ENCODE measurements around the gene TTN.
A peak's percentile ranks its signal among the peaks of the same experiment; 100 is the strongest.
"Not testable (repeated sequence)": the region's sequence is repeated elsewhere in the genome, so short reads cannot be mapped to it uniquely, and the experiment has no call there.

TTN gene

DNA sequence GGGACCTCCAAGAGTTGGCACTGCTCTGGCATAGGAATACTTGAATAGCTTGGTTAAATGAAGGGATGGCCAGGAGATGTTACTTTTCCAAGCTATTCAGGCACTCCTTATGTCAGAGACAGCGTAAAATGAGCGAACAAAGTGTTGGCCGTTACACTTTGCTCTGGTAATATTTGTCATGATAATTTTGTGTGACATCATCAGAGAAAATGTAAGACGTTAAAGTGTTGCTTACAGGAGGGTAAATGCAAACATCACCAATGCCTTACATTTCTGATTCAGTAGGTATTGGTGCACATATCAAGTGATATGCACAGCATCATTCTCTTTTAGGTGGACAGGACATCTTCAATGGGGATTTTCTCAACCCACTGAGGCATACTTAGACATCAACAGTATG lies 281.0 kb downstream of the TTN start:
- no peak for DNase-seq

DNA sequence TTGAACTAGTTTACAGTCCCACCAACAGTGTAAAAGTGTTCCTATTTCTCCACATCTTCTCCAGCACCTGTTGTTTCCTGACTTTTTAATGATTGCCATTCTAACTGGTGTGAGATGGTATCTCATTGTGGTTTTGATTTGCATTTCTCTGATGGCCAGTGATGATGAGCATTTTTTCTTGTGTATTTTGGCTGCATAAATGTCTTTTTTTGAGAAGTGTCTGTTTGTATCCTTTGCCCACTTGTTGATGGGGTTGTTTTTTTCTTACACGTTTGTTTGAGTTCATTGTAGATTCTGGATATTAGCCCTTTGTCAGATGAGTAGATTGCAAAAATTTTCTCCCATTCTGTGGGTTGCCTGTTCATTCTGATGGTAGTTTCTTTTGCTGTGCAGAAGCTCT lies 281.8 kb downstream of the TTN start:
- DNase-seq = not testable (repeated sequence)

DNA sequence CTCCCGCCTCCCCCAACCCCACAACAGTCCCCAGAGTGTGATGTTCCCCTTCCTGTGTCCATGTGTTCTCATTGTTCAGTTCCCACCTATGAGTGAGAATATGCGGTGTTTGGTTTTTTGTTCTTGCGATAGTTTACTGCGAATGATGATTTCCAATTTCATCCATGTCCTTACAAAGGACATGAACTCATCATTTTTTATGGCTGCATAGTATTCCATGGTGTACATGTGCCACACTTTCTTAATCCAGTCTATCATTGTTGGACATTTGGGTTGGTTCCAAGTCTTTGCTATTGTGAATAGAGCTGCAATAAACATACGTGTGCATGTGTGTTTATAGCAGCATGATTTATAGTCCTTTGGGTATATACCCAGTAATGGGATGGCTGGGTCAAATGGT lies 282.2 kb downstream of the TTN start:
- not testable (repeated sequence) for DNase-seq

DNA sequence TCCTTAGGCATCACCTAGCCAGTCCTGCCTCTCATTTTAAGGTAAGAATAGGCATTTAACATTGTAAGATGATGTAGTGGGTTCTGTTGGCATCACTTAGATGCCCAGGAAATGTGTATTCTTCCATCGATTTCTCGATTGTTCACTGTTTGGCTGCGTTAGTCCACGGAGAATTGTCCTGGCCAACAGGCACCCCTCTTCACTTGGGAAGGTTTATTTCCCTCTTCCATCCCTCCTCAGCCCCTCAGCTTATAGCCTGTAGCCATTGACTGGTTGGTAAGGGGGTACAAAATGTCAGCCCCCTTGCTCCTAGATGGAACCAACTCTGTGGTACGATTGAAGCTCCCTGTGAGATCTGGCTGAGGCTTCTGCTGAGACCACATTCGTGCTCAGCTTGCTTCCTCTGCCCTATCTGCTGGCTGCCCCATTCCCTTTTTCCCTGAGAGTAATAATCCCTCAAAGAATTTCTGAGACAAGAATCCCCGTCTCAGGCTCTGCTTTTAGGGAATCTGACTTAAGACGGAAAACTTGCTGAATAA lies 283.6 kb downstream of the TTN start:
- DNase-seq = peak; percentile 6

DNA sequence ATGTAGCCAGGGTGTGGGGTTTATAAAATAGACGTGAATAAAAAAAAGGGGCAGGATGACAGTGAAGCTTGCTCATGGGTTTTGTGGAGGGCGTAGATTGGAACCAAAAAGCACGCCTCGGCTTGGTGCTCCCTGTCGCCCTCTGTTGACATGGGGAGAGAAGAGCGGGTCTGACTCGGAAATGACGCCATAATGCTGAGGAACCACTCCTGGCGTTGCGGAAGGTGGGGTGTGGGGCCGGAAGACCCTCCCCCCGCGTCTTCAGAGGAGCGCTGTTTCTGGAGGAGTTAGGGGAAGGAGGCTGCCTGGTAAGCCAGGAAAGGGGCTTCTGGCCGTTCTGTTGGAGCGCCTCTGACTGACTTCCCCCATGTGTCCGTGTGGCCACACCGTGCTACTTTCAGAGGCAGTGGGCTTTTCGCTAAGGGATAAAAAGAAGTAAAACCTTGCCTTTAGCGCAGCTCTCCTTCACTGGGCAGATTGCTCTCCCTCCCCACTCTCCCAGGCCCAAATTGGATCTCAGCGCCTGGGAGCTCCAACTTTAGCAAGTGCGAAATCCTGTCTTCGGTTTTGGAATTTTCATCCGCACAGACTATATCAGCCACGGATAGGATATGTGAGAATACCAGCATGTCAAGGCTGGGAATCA lies 284.1 kb downstream of the TTN start:
- DNase-seq = peak; percentile 66

DNA sequence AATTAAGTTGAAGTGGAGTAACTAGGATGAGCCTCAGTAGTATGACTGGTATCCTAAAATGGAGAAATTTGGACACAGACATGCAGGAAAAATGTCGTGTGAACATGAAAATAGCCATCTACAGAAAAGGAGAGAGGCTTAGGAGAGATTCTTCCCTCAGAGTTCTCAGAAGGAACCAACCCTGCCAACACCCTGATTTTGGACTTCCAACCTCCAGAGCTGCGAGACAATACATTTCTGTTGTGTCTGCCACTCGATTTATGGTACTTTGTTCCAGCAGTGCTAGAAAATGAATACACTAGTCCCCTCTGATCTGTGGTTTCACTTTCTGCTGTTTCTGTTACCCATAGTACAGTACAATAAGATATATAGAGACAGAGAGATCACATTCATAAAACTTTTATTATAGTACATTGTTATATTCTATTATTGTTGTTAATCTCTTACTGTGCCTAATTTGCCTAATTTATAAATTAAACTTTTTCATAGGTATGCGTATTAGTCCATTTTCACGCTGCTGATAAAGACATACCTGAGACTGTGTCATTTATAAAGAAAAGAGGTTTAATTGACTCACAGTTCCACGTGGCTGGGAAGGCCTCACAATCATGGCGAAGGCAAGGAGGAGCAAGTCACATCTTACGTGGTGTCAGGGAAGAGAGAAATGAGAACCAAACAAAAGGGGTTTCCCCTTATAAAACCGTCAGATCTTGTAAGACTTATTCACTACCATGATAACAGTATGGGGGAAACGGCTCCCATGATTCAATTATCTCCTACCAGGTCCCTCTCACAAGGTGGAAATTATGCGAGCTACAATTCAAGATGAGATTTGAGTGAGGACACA lies 285.7 kb downstream of the TTN start:
- no peak for DNase-seq

DNA sequence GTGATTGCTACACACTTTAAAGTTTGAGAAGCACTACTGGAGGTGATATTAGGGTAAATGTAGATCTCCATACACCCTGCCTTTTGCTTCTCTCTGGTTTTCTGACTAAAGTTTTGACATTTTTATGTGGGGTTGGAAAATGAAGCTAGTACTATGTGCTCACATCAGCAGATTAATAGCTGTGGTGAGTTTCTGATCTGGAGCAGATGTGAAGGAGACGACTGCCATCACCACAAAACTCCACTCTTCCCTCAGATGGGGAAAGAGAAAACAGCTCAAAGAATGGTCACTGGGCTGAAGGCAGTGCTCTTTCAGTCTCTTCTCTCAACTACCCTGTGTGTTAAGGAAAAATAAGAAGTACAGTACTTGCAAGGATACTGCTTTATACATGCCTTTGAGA lies 289.7 kb downstream of the TTN start:
- no peak for DNase-seq

DNA sequence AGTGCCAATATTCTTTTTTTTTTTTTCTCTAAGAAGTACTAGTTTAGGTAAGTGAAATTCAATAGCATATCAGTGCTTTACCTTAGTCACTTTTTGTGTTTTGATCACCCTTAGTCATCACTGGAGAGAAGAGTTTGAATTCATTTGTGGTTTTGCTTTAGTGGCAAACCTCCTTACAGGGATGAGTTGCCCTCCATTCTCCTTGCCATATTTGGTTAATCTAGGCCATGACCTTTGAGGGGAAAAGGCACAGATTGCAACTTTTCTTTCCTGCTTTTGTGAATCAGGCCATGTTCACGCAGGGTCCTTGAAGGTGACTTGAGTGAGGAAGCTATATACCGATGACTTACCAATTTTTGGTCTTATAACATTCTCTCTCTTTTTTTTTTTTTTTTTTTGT lies 292.6 kb downstream of the TTN start:
- no peak for DNase-seq

DNA sequence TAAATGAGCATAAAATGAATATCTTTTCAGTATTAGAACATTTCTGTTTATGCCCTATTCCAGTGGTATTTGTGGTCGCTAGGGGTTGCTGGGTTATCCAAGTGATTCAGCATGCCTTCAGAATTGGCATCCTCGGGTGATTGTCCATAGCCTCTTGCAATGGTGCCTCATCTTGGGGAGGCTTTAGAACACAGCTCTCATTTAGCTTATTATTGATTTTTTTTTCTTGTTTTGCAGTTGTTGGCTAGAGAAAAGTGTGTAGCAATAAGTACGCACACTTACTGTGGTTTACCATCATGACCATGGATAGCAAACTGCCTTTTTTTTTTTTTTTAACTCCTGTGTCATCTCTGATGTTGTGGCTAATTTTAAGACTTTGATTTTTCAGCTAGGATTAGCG lies 293.3 kb downstream of the TTN start:
- no peak for DNase-seq

DNA sequence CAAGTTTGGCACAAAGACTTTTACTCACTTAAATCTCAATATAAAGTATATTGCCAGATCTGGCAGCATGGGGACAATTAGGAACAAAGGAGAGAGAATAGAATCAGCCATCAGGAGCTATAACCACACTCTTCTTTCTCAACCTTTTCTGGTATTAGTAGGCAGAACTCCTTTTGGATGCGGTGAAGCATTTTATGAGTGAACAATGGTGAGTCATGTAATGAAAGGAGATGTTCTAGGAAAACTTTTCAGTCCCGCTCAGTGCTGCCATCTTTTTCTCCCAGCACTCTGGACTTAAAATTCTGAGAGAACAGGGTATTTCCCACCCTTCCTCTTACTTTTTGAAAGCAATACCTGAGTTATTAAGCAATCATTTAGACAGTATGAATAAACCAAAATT lies 294.7 kb downstream of the TTN start:
- DNase-seq = no peak

DNA sequence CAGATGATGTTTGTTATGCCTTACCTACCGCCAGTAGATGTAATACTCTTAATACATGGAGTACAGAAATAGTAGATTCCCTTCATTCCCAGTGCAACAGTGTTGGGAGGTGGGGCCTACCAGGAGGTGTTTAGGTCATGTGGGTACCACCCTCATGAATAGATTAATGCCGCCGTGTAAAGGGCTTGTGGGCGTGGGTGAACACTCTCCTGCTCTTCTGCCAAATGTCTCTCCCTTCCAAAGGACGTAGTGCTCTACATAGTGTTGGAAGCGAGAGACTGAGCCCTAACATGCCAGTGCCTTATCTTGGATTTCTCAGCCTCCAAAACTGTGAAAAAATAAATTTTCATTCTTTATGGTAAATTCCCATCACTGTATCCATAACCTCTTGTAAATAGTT lies 296.8 kb downstream of the TTN start:
- DNase-seq = no peak

DNA sequence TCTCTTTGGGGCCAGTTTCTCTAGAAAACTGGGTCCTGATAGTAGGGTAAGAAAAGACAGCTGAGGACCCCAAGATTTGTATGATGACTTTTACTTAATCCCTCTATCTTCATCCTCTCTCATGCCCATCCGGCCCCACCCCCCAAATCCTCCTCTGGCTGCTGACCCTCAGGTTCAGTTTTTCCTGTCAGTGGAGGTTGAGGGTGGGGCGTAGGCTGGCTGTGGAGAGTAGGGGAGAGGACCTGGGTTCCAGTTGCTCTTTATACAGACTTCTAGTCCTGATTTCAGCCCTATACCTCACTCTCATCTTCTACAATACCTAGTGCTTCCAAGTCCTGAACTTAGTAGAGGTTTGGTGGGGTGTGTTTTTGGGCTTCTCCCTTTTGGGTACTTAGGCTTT lies 298.6 kb downstream of the TTN start:
- DNase-seq = no peak

DNA sequence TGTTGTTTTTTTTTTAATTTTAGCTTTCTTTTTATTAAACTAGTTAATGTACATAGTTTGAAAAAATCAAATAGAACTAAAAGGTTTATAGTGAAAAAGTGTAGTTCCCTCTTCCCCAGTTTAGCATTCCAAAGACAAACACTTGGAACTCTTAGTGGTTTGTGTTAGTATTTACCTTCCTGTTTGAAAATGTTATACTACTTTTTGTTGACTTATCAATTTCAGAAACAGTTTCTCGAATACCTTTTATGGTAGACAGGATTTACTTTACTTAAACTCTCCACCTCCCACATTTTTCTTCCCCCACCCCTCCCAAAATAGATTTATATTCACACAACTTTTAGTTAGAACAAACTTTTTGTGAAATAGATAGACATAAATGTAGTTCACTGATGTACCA lies 300.3 kb downstream of the TTN start:
- DNase-seq = no peak

DNA sequence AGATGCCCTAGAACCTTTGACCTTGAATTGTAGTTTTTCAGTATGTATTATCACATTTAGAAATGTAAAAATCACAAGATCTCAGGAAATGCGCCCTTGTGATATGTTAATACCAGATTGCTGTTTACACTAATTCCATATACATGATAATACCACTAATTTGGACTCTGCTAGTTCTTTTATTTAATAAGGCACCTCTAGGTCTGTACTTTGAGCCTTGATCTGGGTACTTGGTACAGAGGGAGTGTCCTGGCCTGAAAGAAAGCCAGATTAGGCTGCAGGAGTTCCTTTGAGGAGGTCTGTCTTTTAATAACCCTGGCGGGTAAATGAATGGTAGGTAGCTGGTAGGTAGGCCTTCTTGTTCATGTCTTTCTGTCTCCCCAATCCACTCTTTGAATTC lies 300.7 kb downstream of the TTN start:
- no peak for DNase-seq

DNA sequence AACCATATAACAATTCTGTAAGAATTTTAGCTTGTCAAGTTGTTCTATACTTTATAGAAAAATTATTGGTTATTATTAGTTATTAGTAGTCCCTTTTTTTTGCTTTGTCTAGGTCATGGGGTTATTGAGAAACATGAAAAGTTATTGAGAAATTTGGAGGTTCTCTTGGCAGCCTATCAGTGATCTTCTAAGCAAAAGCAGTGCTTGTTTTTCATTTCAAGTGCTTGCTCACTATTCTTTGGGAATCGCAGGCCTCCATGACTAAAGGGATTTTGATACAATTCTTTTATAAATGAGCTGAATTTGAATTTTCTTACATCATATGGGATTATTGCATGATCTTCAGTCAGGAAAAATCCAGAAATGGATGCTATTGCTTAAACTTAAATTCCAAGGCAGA lies 301.1 kb downstream of the TTN start:
- DNase-seq = no peak

DNA sequence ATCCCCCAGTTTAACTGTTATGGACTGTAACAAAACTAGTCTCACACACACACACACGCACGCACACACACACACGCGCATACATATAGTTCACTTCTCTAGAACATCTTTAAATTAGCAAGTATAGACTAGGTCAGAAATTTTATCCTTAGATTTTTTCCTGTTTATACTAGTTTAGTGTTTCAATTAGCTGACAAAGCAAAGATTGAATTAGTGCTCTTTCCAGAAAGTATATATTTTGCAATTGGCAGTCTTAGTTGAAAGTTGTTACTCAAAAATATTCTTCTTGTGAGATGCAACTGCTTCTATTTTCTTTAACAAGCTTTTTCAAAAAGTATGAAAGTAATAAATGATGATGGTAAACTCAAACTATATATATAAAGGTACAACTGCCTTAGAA lies 304.5 kb downstream of the TTN start:
- no peak for DNase-seq

DNA sequence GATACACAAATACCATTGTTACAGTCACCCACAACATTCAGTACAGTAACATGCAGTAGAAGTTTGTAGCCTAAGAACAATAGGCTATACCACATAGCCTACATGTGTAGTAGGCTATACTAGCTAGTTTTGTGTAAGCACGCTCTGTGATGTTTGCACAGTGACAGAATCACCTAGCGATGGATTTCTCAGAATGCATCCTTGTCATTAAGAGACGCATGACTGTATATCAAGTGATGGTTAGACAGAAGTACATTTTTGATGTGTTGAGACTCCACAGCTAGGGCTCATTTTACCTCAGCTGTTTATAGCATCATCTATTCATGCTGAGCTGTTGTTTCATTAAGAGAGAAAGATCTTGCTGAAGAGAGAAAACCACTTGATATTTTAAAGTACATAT lies 307.6 kb downstream of the TTN start:
- no peak for DNase-seq

DNA sequence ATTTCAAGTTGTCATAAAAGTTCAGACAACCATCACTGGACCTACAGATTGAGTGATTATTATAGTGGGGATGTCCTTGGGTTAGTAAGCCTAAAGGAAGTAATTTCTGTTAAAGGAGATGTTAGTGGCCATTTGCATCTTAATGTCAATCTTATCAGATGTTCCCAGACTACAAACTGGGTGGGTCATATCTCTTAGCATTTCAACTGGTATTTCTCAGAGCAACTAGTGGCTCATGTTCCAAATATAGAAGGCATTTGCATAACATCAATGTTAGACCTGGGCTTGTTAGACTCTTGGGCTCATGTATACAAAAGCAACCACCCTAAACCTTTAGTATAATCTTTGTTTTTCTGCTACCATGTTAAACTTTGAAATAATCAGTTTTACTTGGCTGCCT lies 309.1 kb downstream of the TTN start:
- DNase-seq = no peak

DNA sequence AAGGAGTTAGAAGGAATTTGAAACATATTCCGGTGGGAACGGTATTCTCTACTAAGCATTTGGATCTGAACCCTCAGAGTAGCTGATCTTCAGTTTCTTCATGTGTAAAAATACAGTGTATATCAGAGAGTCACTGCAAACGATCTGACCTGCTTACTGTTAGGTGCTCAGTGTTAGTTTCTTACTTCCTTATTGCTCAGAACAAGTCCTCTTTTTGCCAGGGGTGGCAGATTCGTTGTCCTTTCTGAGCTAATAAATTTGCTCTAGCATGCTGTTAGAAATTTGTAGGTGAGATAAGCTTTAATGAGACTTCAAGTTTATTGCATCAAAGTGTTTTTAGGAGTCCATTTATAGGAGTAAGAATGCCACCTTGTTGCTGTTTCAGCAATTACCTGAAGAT lies 311.2 kb downstream of the TTN start:
- DNase-seq = no peak

DNA sequence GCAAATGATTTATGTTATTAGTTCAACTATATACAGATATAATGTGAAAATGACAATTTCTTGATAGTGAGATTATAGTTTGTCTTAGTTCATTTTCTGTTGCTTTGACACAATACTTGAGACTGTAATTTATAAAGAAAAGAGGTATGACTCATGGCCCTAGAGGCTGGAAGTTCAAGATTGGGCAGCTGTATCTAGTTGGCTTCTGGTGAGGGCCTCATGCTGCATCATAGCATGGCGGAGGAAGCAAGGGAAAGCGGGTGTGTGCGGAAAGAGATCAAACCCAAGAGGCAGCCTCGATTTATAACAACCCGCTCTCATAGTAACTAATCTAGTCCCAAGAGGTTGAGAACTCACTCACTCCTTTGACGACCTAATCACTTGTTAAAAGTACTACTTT lies 315.6 kb downstream of the TTN start:
- DNase-seq = no peak

DNA sequence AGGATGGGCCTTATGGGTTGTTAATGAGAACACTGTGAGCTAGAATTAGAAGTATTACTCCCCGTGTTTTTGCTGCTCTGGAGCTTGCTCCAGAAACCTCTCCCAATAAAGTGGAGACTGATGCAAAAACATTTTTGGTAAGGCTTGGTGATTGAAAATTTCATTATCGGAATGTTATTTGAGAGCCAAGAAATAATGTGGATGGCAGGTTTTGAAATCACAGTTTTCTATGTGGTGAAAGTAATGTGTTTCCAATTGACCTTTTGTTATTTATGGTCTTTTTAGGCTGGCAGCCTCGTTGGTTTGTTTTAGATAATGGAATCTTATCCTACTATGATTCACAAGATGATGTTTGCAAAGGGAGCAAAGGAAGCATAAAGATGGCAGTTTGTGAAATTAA lies 321.9 kb downstream of the TTN start:
- DNase-seq = no peak

DNA sequence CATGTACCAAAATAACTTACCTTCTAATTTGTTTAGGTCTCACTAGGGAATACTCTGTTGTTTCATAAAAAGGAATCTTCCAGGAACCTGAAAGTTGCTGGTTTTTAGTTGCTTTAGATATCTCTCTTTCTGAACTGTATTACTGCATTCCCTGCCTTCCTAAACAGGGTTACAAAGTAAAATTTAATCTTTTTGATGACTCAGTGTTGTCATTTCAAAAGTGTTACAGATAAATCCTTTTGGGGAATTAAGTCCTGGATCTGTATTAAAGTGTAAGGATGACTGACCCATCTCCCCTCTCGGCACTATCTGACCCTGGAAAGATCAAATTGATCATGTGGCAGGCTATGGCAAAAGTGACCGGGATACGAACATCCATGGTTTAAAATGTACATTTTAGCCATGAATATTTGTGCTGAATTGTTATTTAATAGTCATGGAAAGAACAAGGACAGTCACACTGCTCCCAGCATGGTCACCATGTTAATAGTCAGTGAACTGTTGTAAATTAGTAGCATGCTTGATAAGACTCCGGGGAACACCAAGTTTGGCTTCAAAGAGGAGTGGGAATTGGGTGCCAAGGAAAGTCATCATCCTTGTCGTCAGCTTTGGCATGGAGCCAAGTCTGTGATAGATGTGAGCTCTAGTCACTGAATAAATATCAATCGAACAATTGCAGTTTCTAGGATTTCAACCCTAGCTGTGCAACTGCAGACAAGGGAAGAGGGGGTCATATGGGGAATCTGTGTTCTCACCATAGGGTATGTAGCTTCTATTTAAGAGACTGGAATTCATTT lies 322.8 kb downstream of the TTN start:
- no peak for DNase-seq

DNA sequence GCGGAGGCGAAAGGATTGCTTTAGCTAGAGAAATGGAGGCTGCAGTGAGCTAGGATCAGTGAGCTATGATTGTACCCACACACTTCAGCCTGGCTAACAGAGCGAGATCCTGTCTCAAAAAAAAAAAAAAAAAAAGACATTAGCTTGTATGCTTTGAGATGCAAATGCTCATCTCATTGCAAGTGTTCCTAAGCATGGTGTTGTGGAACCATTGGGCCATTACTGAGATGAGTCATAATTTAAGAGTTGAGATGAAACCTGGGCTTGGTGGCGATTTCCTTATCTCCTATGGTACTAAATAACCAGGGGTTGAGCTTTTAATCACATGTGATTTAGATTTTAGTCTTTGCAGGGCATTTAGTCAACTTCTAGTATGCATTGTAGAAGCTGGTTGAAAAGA lies 324.8 kb downstream of the TTN start:
- DNase-seq = no peak
